ENCODE results near the gene SLC35A4. TPM values are rescaled to one million over a fixed set of nuclear protein-coding genes. Genes with fewer than 3 reads are reported as not detected.

The SLC35A4 gene
- total RNA-seq, 1 experiment from 2014 or later: 66.2 TPM

DNA sequence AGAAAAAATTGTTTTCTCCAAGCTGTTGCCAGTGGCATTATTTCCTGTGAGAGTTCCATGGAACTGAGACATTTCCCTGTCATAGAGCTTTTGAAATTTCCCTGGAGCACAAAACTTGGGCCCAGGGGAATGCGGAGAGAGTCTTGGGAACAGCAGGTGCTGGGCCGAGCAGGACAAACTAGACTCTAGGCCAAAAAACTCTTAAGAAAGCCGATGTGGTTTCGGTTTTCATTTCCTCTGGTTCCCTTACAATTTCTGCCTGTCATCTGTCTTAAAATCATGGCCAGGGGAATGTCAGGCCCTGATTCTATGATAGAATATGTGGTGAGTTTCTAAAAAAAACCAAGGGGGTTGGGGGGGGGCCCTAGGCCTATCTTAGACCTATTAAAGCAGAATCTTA lies 4.6 kb downstream of the SLC35A4 start:
- no peaks in the 10 kb centered on the region for H4K20me1 ChIP-seq (ENCODE audit: insufficient read depth)
- no peaks in the 10 kb centered on the region for H3K27me3 ChIP-seq (ENCODE audit: insufficient read depth, low read depth)
- H3K79me2 ChIP-seq (ENCODE audit: low read depth): peaks cover 21% of the 10 kb centered on the region
- H3K4me2 ChIP-seq: no peak overlapping the region
- no peak overlapping the region for H3K27ac ChIP-seq
- no peaks in the 10 kb centered on the region for H3K36me3 ChIP-seq (ENCODE audit: low read depth)
- no peaks in the 10 kb centered on the region for H3F3A ChIP-seq (ENCODE audit: insufficient read depth, low read depth)
- H3K4me1 ChIP-seq (replicated peaks; ENCODE audit: insufficient read depth): peaks cover 16% of the 10 kb centered on the region
- no peak overlapping the region for H2AFZ ChIP-seq
- BruUV-seq (replicated peaks): no TSS peak
- no peak for DNase-seq
- POLR2A ChIA-PET (ENCODE audit: unreplicated experiment): interaction anchor here (0.5 kb wide), 1 partner anchor 129 kb away, joined by 3 read pairs; no protein-coding TSS in a partner anchor
- H3K4me3 ChIP-seq: no peak overlapping the region
- TF ChIP-seq, protein P1, sequence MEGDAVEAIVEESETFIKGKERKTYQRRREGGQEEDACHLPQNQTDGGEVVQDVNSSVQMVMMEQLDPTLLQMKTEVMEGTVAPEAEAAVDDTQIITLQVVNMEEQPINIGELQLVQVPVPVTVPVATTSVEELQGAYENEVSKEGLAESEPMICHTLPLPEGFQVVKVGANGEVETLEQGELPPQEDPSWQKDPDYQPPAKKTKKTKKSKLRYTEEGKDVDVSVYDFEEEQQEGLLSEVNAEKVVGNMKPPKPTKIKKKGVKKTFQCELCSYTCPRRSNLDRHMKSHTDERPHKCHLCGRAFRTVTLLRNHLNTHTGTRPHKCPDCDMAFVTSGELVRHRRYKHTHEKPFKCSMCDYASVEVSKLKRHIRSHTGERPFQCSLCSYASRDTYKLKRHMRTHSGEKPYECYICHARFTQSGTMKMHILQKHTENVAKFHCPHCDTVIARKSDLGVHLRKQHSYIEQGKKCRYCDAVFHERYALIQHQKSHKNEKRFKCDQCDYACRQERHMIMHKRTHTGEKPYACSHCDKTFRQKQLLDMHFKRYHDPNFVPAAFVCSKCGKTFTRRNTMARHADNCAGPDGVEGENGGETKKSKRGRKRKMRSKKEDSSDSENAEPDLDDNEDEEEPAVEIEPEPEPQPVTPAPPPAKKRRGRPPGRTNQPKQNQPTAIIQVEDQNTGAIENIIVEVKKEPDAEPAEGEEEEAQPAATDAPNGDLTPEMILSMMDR (conservative IDR thresholded peaks at IDR 0.05): no peak
- TF ChIP-seq EZH2 (IDR thresholded peaks at IDR 0.05; ENCODE audit: low read depth): no peak
- intact Hi-C loops (cut with micrococcal nuclease; ENCODE audit: unreplicated experiment): no loop called here
- H3K9me3 ChIP-seq (ENCODE audit: insufficient read depth, low read depth): no peaks in the 10 kb centered on the region
- H3K9me2 ChIP-seq (ENCODE audit: insufficient read depth): no peaks in the 10 kb centered on the region
- CTCF ChIA-PET: no interaction called here

DNA sequence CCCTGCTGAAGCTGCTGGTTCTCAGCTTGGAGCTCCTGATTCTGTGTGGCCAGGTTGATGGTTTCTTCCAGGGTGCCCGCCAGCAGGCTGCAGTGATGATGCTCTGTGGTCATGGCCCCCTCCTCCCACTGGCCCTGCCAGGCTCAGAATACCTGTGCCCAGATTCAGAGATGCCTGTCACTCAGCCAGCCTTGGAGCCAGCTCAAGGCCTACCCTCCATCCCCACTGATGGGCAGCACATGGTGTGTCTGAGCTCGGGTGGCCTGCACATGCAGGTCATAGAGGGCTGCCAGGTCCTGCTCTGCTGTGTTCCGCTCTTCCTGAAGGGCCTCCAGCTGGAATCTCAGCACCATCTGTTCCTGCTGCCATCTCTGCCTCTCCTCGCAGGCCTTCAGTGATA lies 5.4 kb downstream of the SLC35A4 start:
- Histone ChIP-seq H3K79me2 (ENCODE audit: low read depth) (peaks cover 19% of the 10 kb centered on the region), H3K9me2 (ENCODE audit: insufficient read depth) (no peaks in the 10 kb centered on the region), H3F3A (ENCODE audit: insufficient read depth, low read depth) (no peaks in the 10 kb centered on the region), H3K9me3 (ENCODE audit: insufficient read depth, low read depth) (no peaks in the 10 kb centered on the region), H3K4me1 (replicated peaks; ENCODE audit: insufficient read depth) (peaks cover 21% of the 10 kb centered on the region), H3K27ac (no peak overlapping the region), H3K4me3 (no peak overlapping the region), H4K20me1 (ENCODE audit: insufficient read depth) (no peaks in the 10 kb centered on the region), H3K27me3 (ENCODE audit: insufficient read depth, low read depth) (no peaks in the 10 kb centered on the region), H3K36me3 (ENCODE audit: low read depth) (no peaks in the 10 kb centered on the region), H2AFZ (no peak overlapping the region), H3K4me2 (no peak overlapping the region)
- TF ChIP-seq, protein P1 (conservative IDR thresholded peaks at IDR 0.05): no peak
- no peak for TF ChIP-seq EZH2 (IDR thresholded peaks at IDR 0.05; ENCODE audit: low read depth)
- no peak for DNase-seq
- ChIA-PET POLR2A (ENCODE audit: unreplicated experiment) (interaction anchor here (0.6 kb wide), 1 partner anchor 235 kb away, joined by 11 read pairs; no protein-coding TSS in a partner anchor), CTCF (interaction anchor here (0.6 kb wide), 1 partner anchor 26 kb away, joined by 3 read pairs; no protein-coding TSS in a partner anchor)
- intact Hi-C loops (cut with micrococcal nuclease; ENCODE audit: unreplicated experiment): no loop called here
- no TSS peak for BruUV-seq (replicated peaks)

DNA sequence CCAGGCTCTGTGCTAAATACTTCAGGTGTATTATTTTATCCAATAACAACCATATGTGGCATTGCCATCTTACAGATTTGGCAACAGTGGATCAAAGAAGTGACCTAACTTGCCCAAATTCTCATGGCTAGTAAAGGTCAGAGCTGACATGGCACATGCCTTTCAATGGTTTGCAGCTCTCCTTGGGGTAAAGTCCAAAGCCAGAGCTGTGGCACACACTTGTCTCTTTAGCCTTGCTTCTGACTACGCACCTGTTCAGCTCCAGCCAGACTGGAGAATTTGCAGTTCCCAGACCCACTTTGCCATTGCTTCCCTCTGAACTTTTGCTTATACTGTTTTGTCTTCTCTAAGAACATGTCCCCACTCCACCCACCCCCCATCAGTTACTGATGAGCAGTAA lies 5.9 kb downstream of the SLC35A4 start:
- Histone ChIP-seq H2AFZ (no peak overlapping the region), H3K4me1 (replicated peaks; ENCODE audit: insufficient read depth) (peaks cover 18% of the 10 kb centered on the region), H3K27ac (no peak overlapping the region), H3F3A (ENCODE audit: insufficient read depth, low read depth) (no peaks in the 10 kb centered on the region), H3K27me3 (ENCODE audit: insufficient read depth, low read depth) (no peaks in the 10 kb centered on the region), H4K20me1 (ENCODE audit: insufficient read depth) (no peaks in the 10 kb centered on the region), H3K9me3 (ENCODE audit: insufficient read depth, low read depth) (no peaks in the 10 kb centered on the region), H3K36me3 (ENCODE audit: low read depth) (no peaks in the 10 kb centered on the region), H3K4me2 (no peak overlapping the region), H3K4me3 (no peak overlapping the region), H3K79me2 (ENCODE audit: low read depth) (peaks cover 15% of the 10 kb centered on the region), H3K9me2 (ENCODE audit: insufficient read depth) (no peaks in the 10 kb centered on the region)
- ChIA-PET POLR2A (ENCODE audit: unreplicated experiment) (interaction anchor here (0.7 kb wide), 1 partner anchor 19 kb away, joined by 6 read pairs; no protein-coding TSS in a partner anchor), CTCF (interaction anchor here (0.6 kb wide), 1 partner anchor 25 kb away, joined by 3 read pairs; no protein-coding TSS in a partner anchor)
- DNase-seq: no peak
- BruUV-seq (replicated peaks): no TSS peak
- TF ChIP-seq, protein P1 (conservative IDR thresholded peaks at IDR 0.05): no peak
- TF ChIP-seq EZH2 (IDR thresholded peaks at IDR 0.05; ENCODE audit: low read depth): no peak
- intact Hi-C loops (cut with micrococcal nuclease; ENCODE audit: unreplicated experiment): no loop called here

Data from PC-9 (cell line).